Adrenal gland (tissue), 5 donors: ENCODE results near the gene PIWIL1.

Experiments
- POLR2A ChIP-seq, 2 donors: fragments of 450-650 bp; IDR thresholded peaks; one replicate each; pipeline ENCODE4 v1.6.1; 2017; ENCODE audit warnings: antibody characterized with exemption in 2 of 2, mild to moderate bottlenecking in 2 of 2, moderate library complexity in 1 of 2
- TF ChIP-seq, protein P1 (sequence below), 6 experiments: fragments of 450-650 bp in 4 of 6; fragments of 200-600 bp in 2 of 6; sonication (generic) in 1 of 6; IDR thresholded peaks; 1 replicate in 5 of 6; 2 replicates in 1 of 6; pipeline versions ENCODE4 v1.5.1 to v1.8.0; 2016 to 2021; ENCODE audit warnings: antibody characterized with exemption in 6 of 6, mild to moderate bottlenecking in 2 of 6, moderate library complexity in 1 of 6
- donor health status: DM: no; HTN: no; CAD: no.

DNA sequence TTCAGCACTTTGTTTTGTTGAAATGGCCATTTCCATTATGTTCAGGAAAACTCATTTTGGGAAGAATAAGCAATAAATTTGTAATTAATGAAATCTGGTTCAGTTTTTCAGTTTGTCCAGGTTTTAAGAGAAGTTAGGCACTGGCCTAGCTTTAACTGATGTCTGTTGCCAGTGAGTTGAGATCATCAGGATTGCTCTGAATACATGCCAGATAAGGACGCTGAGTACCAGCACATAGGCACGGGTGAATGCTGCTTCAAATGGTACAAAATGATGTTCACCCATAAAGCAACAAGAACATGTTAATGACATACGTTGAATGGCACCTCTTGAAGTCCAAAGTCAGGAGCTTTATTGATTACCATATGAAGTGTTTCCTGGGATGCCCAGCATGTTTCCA, 46.5 kb downstream of the PIWIL1 start:
- TF ChIP-seq, protein P1, sequence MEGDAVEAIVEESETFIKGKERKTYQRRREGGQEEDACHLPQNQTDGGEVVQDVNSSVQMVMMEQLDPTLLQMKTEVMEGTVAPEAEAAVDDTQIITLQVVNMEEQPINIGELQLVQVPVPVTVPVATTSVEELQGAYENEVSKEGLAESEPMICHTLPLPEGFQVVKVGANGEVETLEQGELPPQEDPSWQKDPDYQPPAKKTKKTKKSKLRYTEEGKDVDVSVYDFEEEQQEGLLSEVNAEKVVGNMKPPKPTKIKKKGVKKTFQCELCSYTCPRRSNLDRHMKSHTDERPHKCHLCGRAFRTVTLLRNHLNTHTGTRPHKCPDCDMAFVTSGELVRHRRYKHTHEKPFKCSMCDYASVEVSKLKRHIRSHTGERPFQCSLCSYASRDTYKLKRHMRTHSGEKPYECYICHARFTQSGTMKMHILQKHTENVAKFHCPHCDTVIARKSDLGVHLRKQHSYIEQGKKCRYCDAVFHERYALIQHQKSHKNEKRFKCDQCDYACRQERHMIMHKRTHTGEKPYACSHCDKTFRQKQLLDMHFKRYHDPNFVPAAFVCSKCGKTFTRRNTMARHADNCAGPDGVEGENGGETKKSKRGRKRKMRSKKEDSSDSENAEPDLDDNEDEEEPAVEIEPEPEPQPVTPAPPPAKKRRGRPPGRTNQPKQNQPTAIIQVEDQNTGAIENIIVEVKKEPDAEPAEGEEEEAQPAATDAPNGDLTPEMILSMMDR (IDR thresholded peaks at IDR 0.05), result no peak
- no peak for TF ChIP-seq POLR2A (IDR thresholded peaks at IDR 0.05)
